ENCODE data around the gene NUP88. TPM values are rescaled to one million over a fixed set of nuclear protein-coding genes. Genes with fewer than 3 reads are reported as not detected.
"Not testable (repeated sequence)": the region's sequence is repeated elsewhere in the genome, so short reads cannot be mapped to it uniquely, and the experiment has no call there.

The NUP88 gene
- total RNA-seq, 2 experiments from 2014 or later = 129 to 142 TPM

DNA sequence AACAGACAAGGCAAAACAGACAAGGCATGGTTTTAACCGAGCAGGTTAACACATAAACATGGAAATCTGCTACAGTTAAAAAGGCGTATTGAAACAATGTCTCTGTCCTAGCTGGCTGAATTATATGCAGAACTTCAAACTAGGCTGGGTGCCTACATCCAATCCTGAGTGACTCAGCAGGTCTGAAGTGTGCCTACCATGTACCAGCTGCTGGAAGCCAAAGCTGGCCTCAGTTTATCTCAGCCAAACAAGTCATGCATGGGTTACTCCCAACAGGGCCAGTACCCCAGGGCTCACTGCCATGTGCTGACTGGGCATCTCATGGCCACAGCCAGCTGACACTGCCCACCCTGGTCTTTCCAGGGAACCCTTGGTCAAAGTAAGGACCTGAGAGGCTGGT is 15.5 kb upstream of the NUP88 start:
- H3K27me3 ChIP-seq (ENCODE audit: control insufficient read depth in 1 of 2, insufficient read depth in 2 of 2, low read length in 2 of 2) = no peaks in the 10 kb centered on the region
- no peaks in the 10 kb centered on the region for H3K9me3 ChIP-seq (ENCODE audit: control insufficient read depth in 1 of 2, insufficient read depth in 1 of 2, low read length in 2 of 2)
- ChIA-PET POLR2A (no interaction called here), CTCF (no interaction called here)
- peaks cover 33% of the 10 kb centered on the region for H3K4me1 ChIP-seq (ENCODE audit: insufficient read depth, low read length)
- H3K36me3 Mint-ChIP-seq (ENCODE audit: low read depth) = peaks cover 76% of the 10 kb centered on the region
- H3K9me3 Mint-ChIP-seq = no peaks in the 10 kb centered on the region
- no peak for ATAC-seq (ENCODE audit: poor library complexity)
- peaks cover 64% of the 10 kb centered on the region for H3K36me3 ChIP-seq (ENCODE audit: insufficient read depth, low read length)
- no peak for DNase-seq
- H3K27ac ChIP-seq (ENCODE audit: low read depth in 1 of 2, low read length in 2 of 2) = no peak overlapping the region
- no peak overlapping the region for H3K4me3 ChIP-seq (ENCODE audit: low read length)
- peaks cover 35% of the 10 kb centered on the region for H3K4me1 Mint-ChIP-seq (ENCODE audit: low read depth)
- H3K27ac Mint-ChIP-seq = peak overlapping the region; percentile 27
- TF ChIP-seq, protein P1, sequence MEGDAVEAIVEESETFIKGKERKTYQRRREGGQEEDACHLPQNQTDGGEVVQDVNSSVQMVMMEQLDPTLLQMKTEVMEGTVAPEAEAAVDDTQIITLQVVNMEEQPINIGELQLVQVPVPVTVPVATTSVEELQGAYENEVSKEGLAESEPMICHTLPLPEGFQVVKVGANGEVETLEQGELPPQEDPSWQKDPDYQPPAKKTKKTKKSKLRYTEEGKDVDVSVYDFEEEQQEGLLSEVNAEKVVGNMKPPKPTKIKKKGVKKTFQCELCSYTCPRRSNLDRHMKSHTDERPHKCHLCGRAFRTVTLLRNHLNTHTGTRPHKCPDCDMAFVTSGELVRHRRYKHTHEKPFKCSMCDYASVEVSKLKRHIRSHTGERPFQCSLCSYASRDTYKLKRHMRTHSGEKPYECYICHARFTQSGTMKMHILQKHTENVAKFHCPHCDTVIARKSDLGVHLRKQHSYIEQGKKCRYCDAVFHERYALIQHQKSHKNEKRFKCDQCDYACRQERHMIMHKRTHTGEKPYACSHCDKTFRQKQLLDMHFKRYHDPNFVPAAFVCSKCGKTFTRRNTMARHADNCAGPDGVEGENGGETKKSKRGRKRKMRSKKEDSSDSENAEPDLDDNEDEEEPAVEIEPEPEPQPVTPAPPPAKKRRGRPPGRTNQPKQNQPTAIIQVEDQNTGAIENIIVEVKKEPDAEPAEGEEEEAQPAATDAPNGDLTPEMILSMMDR (IDR thresholded peaks at IDR 0.05) = no peak
- H3K27me3 Mint-ChIP-seq = no peaks in the 10 kb centered on the region
- H3K4me3 Mint-ChIP-seq = no peak overlapping the region
- intact Hi-C loops (cut with DNase I, micrococcal nuclease) = loop anchor here in 1 of 2 experiments (10.0 kb wide), 1 partner anchor 150 kb away; the partner anchor contains the start of gene RABEP1

DNA sequence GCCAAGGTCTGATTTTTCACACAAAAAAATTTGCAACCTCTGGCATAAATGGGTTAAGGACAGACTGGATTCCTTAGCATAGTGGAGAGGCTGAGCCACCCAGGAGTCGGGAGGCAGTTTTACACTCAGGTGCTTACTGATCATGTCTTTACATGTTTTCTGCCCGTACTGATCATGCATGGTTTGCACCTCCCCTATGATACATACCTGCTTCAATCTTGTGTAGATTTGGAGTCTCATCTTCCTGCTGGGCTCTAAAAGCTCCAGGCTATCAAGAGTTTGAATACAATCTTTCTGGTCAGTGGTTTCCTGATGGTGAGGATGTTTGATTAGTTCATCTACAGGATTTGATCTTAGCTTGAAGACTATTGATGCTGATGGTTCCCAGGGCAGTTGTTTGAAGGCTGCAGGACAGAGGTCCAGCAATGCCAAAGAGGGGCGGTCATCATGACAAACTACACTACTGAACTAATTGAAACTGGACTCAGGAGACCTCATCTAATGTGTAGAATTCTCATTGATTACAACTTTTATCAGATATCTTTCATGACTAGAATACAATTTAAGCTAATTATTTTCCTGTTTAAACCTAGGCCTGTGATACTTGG is 12.6 kb upstream of the NUP88 start:
- Histone ChIP-seq H3K4me3 (ENCODE audit: low read length) (no peak overlapping the region), H3K4me1 (ENCODE audit: insufficient read depth, low read length) (peaks cover 11% of the 10 kb centered on the region), H3K9me3 (ENCODE audit: control insufficient read depth in 1 of 2, insufficient read depth in 1 of 2, low read length in 2 of 2) (no peaks in the 10 kb centered on the region), H3K27ac (ENCODE audit: low read depth in 1 of 2, low read length in 2 of 2) (no peak overlapping the region), H3K27me3 (ENCODE audit: control insufficient read depth in 1 of 2, insufficient read depth in 2 of 2, low read length in 2 of 2) (no peaks in the 10 kb centered on the region), H3K36me3 (ENCODE audit: insufficient read depth, low read length) (peaks cover 84% of the 10 kb centered on the region)
- DNase-seq = no peak
- TF ChIP-seq, protein P1 (IDR thresholded peaks at IDR 0.05) = no peak
- ChIA-PET POLR2A (interaction anchor here (2.1 kb wide), 1 partner anchor 12 kb away, joined by 9 read pairs; the partner anchor contains the start of genes NUP88 and RPAIN), CTCF (no interaction called here)
- Mint-ChIP-seq H3K4me1 (ENCODE audit: low read depth) (peaks cover 10% of the 10 kb centered on the region), H3K27me3 (no peaks in the 10 kb centered on the region), H3K36me3 (ENCODE audit: low read depth) (peaks cover 92% of the 10 kb centered on the region), H3K9me3 (no peaks in the 10 kb centered on the region), H3K27ac (peak overlapping the region; percentile 45), H3K4me3 (no peak overlapping the region)
- intact Hi-C loops (cut with DNase I, micrococcal nuclease) = loop anchor here in 1 of 2 experiments (10.0 kb wide), 1 partner anchor 147 kb away; the partner anchor contains the start of gene RABEP1
- no peak for ATAC-seq (ENCODE audit: poor library complexity)

DNA sequence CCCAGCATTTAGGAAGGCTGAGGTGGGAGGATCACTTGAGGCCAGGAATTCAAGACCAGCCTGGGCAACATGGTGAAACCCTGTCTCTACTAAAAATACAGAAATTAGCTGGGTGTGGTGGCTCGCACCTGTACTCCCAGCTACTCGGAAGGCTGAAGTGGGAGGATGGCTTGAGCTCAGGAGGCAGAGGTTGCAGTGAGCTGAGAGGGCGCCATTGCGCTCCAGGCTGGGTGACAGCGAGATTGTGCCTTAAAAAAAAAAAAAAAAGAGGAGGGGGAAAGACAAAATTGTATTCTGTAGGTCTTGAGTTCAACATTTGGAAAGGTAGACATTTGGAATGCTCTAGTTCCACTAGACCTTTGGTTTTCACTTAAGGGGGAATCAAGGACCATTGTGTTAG is 11.8 kb upstream of the NUP88 start:
- CTCF ChIA-PET = interaction anchor here (0.5 to 1.4 kb wide), 3 partner anchors 8 to 865 kb away, joined by 3 to 4 read pairs (median 4); no protein-coding TSS in a partner anchor
- H3K4me1 ChIP-seq (ENCODE audit: insufficient read depth, low read length); H3K27me3 Mint-ChIP-seq; ATAC-seq (ENCODE audit: poor library complexity); DNase-seq; POLR2A ChIA-PET; H3K27me3 ChIP-seq (ENCODE audit: control insufficient read depth in 1 of 2, insufficient read depth in 2 of 2, low read length in 2 of 2); H3K9me3 ChIP-seq (ENCODE audit: control insufficient read depth in 1 of 2, insufficient read depth in 1 of 2, low read length in 2 of 2); H3K9me3 Mint-ChIP-seq; H3K4me3 Mint-ChIP-seq; H3K4me3 ChIP-seq (ENCODE audit: low read length); H3K4me1 Mint-ChIP-seq (ENCODE audit: low read depth); H3K27ac ChIP-seq (ENCODE audit: low read depth in 1 of 2, low read length in 2 of 2): not testable (repeated sequence)
- intact Hi-C loops (cut with DNase I, micrococcal nuclease) = loop anchor here in 1 of 2 experiments (10.0 kb wide), 1 partner anchor 146 kb away; the partner anchor contains the start of gene RABEP1
- H3K36me3 ChIP-seq (ENCODE audit: insufficient read depth, low read length) = peaks cover 87% of the 10 kb centered on the region
- H3K27ac Mint-ChIP-seq = peak overlapping the region; percentile 45
- peaks cover 85% of the 10 kb centered on the region for H3K36me3 Mint-ChIP-seq (ENCODE audit: low read depth)
